HG03457 (cell line): ENCODE results near the gene ZNF117.
"Not testable (repeated sequence)": the region's sequence is repeated elsewhere in the genome, so short reads cannot be mapped to it uniquely, and the experiment has no call there.

Source experiments
- ATAC-seq: cut with Tn5 transposase; IDR thresholded peaks from one replicate; pipeline ENCODE4 v1.9.1; 2021; ENCODE audit warnings: moderate number of reproducible peaks; ENCODE audit not compliant: unreplicated experiment

Gene ZNF117

DNA sequence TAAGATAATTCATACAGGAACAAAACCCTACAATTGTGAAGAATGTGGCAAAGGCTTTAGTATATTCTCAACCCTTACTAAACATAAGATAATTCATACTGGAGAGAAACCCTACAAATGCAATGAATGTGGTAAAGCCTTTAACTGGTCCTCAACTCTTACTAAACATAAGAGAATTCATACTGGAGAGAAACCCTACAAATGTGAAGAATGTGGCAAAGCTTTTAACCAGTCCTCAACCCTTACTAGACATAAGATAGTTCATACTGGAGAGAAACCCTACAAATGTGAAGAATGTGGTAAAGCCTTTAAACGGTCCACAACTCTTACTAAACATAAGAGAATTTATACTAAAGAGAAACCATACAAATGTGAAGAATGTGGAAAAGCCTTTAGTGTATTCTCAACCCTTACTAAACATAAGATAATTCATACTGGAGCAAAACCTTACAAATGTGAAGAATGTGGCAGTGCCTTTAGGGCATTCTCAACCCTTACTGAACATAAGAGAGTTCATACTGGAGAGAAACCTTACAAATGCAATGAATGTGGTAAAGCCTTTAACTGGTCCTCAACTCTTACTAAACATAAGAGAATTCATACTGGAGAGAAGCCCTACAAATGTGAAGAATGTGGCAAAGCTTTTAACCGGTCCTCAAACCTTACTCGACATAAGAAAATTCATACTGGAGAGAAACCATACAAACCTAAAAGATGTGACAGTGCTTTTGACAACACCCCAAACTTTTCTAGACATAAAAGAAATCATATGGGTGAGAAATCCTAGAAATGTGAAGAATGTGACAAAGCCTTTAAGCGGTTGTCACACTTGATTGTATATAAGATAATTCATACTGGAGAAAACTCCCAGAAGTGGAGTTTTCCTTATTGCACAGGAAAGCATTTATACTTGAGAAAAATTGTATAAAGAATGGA, 62.3 kb downstream of the ZNF117 start:
- ATAC-seq, result not testable (repeated sequence)
